Adrenal gland (tissue), 5 donors: Measurements from ENCODE around the gene CCL2.

ENCODE experiments used
- POLR2A ChIP-seq, 2 donors: fragments of 450-650 bp; IDR thresholded peaks; one replicate each; pipeline ENCODE4 v1.6.1; 2017; ENCODE audit warnings: antibody characterized with exemption in 2 of 2, mild to moderate bottlenecking in 2 of 2, moderate library complexity in 1 of 2
- TF ChIP-seq, protein P1 (sequence below), 6 experiments: fragments of 450-650 bp in 4 of 6; fragments of 200-600 bp in 2 of 6; sonication (generic) in 1 of 6; IDR thresholded peaks; 1 replicate in 5 of 6; 2 replicates in 1 of 6; pipeline versions ENCODE4 v1.5.1 to v1.8.0; 2016 to 2021; ENCODE audit warnings: antibody characterized with exemption in 6 of 6, mild to moderate bottlenecking in 2 of 6, moderate library complexity in 1 of 6
- donor health status: DM: no; HTN: no; CAD: no.

DNA sequence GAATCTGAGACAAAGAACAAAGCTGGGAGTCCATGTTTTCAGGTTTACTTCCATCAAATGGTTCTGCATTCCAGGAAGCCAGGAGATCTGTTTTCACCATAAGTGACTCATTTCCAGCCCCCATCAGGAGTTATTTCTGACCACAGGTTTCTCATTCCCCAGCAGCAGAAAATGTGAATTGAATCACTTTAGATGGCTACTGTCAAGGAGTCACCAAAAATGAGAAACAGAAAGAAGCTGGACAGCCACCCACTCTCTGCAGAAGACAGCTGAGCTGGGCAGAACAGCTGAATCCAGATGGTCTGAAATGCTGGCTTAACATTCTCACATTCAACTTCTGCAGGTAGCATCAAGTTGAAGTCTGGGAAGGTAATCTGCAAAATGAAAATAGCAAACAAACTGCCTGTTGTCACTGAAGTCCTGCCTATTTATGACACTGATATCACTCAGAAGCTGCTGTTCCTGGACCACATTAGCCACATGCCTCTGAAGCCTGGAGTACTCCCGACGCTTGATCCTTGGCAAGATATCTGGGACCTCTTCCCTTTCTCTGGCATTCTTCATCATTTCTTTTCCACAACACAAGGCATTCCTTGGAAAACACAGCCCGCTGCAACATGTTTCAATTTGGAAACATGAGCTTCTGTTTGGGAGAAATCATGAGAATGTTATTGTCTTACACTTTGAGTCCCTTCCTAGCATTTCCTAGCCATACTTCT is 45.7 kb downstream of the CCL2 start:
- TF ChIP-seq, protein P1, sequence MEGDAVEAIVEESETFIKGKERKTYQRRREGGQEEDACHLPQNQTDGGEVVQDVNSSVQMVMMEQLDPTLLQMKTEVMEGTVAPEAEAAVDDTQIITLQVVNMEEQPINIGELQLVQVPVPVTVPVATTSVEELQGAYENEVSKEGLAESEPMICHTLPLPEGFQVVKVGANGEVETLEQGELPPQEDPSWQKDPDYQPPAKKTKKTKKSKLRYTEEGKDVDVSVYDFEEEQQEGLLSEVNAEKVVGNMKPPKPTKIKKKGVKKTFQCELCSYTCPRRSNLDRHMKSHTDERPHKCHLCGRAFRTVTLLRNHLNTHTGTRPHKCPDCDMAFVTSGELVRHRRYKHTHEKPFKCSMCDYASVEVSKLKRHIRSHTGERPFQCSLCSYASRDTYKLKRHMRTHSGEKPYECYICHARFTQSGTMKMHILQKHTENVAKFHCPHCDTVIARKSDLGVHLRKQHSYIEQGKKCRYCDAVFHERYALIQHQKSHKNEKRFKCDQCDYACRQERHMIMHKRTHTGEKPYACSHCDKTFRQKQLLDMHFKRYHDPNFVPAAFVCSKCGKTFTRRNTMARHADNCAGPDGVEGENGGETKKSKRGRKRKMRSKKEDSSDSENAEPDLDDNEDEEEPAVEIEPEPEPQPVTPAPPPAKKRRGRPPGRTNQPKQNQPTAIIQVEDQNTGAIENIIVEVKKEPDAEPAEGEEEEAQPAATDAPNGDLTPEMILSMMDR (IDR thresholded peaks at IDR 0.05): no peak
- TF ChIP-seq POLR2A (IDR thresholded peaks at IDR 0.05): no peak
